SK-N-SH treated with all-trans-retinoic acid at 6 μM for 48 hours (cell line): Measurements from ENCODE around the gene NADSYN1.
"Not testable (repeated sequence)": the region's sequence is repeated elsewhere in the genome, so short reads cannot be mapped to it uniquely, and the experiment has no call there.

Experiments
- ATAC-seq: fragments of 200-7000 bp; cut with Tn5 transposase; 3 replicates; pipeline ENCODE4 v1.9.1; 2020; ENCODE audit warnings: mild to moderate bottlenecking, moderate library complexity
- ARNTL ChIP-seq: fragments of 450-650 bp; formaldehyde crosslinking; IDR thresholded peaks from 2 replicates; pipeline ENCODE4 v1.5.0; 2020; ENCODE audit warnings: low read depth, mild to moderate bottlenecking, moderate library complexity, borderline replicate concordance
- ESRRG ChIP-seq: fragments of 250-450 bp; sonication (Bioruptor Pico); IDR thresholded peaks from 2 replicates; pipeline ENCODE4 v1.6.1; 2021; ENCODE audit warnings: mild to moderate bottlenecking
- GLIS3 ChIP-seq: fragments of 250-450 bp; sonication (Bioruptor Pico); IDR thresholded peaks from 2 replicates; pipeline ENCODE4 v1.5.0; 2020; ENCODE audit warnings: mild to moderate bottlenecking, moderate library complexity
- ISL1 ChIP-seq: fragments of 250-450 bp; sonication (Bioruptor Pico); IDR thresholded peaks from 2 replicates; pipeline ENCODE4 v2.1.2; 2022; ENCODE audit warnings: mild to moderate bottlenecking, moderate library complexity
- OSR1 ChIP-seq: fragments of 250-450 bp; sonication (Bioruptor Pico); IDR thresholded peaks from 2 replicates; pipeline ENCODE4 v1.8.0; 2022; ENCODE audit warnings: moderate library complexity, mild to moderate bottlenecking, inconsistent platforms
- POU6F1 ChIP-seq: fragments of 250-450 bp; sonication (Bioruptor Pico); IDR thresholded peaks from 2 replicates; pipeline ENCODE4 v1.8.0; 2021; ENCODE audit warnings: low read depth, mild to moderate bottlenecking, moderate library complexity, borderline replicate concordance
- PPARA ChIP-seq: fragments of 250-450 bp; sonication (Bioruptor Pico); IDR thresholded peaks from 2 replicates; pipeline ENCODE4 v1.5.0; 2020; ENCODE audit warnings: mild to moderate bottlenecking, borderline replicate concordance
- RARB ChIP-seq: fragments of 250-450 bp; sonication (Bioruptor Pico); IDR thresholded peaks from 2 replicates; pipeline ENCODE4 v1.8.0; 2021; ENCODE audit warnings: mild to moderate bottlenecking, moderate library complexity
- SNAI2 ChIP-seq: fragments of 250-450 bp; sonication (Bioruptor Pico); IDR thresholded peaks from 2 replicates; pipeline ENCODE4 v1.5.0; 2020; ENCODE audit warnings: mild to moderate bottlenecking, moderate library complexity
- TOX ChIP-seq: fragments of 250-450 bp; sonication (Bioruptor Pico); IDR thresholded peaks from 2 replicates; pipeline ENCODE4 v1.8.0; 2021; ENCODE audit warnings: mild to moderate bottlenecking, moderate library complexity, borderline replicate concordance
- TSHZ2 ChIP-seq: fragments of 250-450 bp; sonication (Bioruptor Pico); IDR thresholded peaks from 2 replicates; pipeline ENCODE4 v1.5.0; 2020; ENCODE audit warnings: mild to moderate bottlenecking, moderate library complexity
- ZC3H10 ChIP-seq: fragments of 250-450 bp; sonication (Bioruptor Pico); IDR thresholded peaks from 2 replicates; pipeline ENCODE4 v1.5.1; 2021; ENCODE audit warnings: mild to moderate bottlenecking, moderate library complexity
- ZFP3 ChIP-seq: fragments of 250-450 bp; sonication (Bioruptor Pico); IDR thresholded peaks from 2 replicates; pipeline ENCODE4 v1.5.0; 2020; ENCODE audit warnings: mild to moderate bottlenecking, moderate library complexity
- ZFP30 ChIP-seq: fragments of 450-650 bp; formaldehyde crosslinking; IDR thresholded peaks from 2 replicates; pipeline ENCODE4 v1.5.0; 2022; ENCODE audit warnings: mild to moderate bottlenecking, moderate library complexity
- ZNF565 ChIP-seq: fragments of 450-650 bp; formaldehyde crosslinking; conservative IDR thresholded peaks from 2 replicates; pipeline ENCODE4 v1.5.0; 2020; ENCODE audit warnings: low read depth, mild to moderate bottlenecking, moderate library complexity
- ZNF70 ChIP-seq: fragments of 450-650 bp; formaldehyde crosslinking; IDR thresholded peaks from 2 replicates; pipeline ENCODE4 v1.5.0; 2020; ENCODE audit warnings: mild to moderate bottlenecking, moderate library complexity
- ZNF8 ChIP-seq: fragments of 450-650 bp; formaldehyde crosslinking; IDR thresholded peaks from 2 replicates; pipeline ENCODE4 v1.5.0; 2020; ENCODE audit warnings: mild to moderate bottlenecking, moderate library complexity
- TF ChIP-seq, protein P1 (sequence below): fragments of 250-450 bp; sonication (Bioruptor Pico); IDR thresholded peaks from 2 replicates; pipeline ENCODE4 v1.5.1; 2020; ENCODE audit warnings: low read depth, mild to moderate bottlenecking, moderate library complexity
- TF ChIP-seq, protein P2 (sequence below): fragments of 250-450 bp; sonication (Bioruptor Pico); IDR thresholded peaks from 2 replicates; pipeline ENCODE4 v1.8.0; 2020; ENCODE audit warnings: mild to moderate bottlenecking, moderate library complexity, borderline replicate concordance
- TF ChIP-seq, protein P3 (sequence below): fragments of 250-450 bp; sonication (Bioruptor Pico); IDR thresholded peaks from 2 replicates; pipeline ENCODE4 v1.5.1; 2021; ENCODE audit warnings: mild to moderate bottlenecking, moderate library complexity

The NADSYN1 gene

GRCh38 chr11:71535825-71536224 lies 82.8 kb downstream of the NADSYN1 start:
- no peak for ATAC-seq
- no peak for TF ChIP-seq PPARA (CRISPR knock-in tag)
- TF ChIP-seq ISL1 (CRISPR knock-in tag), result no peak
- no peak for TF ChIP-seq GLIS3 (CRISPR knock-in tag)
- TF ChIP-seq, protein P1, sequence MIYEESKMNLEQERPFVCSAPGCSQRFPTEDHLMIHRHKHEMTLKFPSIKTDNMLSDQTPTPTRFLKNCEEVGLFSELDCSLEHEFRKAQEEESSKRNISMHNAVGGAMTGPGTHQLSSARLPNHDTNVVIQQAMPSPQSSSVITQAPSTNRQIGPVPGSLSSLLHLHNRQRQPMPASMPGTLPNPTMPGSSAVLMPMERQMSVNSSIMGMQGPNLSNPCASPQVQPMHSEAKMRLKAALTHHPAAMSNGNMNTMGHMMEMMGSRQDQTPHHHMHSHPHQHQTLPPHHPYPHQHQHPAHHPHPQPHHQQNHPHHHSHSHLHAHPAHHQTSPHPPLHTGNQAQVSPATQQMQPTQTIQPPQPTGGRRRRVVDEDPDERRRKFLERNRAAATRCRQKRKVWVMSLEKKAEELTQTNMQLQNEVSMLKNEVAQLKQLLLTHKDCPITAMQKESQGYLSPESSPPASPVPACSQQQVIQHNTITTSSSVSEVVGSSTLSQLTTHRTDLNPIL (CRISPR knock-in tag), result no peak
- TF ChIP-seq TSHZ2, result no peak

DNA sequence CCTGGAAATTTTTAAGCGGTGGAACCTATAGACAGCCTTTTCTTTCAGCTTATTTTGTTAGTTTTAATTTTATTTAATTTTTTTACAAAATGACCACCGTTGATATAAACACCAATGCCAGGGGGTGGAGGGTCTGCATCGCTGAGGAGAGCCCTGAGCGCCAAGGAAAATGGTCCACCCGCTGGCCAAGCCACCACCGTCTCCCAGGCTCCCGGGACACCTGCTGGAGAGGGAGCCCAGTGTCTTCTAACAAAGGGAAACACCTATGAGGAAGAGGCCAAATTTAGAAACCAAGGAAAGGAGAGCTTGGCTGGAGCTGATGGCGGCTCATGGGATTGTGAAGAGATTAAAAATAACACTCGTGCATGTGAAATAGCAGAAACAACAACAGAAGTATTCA lies 84.5 kb downstream of the NADSYN1 start:
- TF ChIP-seq ZNF8 (CRISPR knock-in tag) (no peak), OSR1 (no peak)
- TF ChIP-seq, protein P2, sequence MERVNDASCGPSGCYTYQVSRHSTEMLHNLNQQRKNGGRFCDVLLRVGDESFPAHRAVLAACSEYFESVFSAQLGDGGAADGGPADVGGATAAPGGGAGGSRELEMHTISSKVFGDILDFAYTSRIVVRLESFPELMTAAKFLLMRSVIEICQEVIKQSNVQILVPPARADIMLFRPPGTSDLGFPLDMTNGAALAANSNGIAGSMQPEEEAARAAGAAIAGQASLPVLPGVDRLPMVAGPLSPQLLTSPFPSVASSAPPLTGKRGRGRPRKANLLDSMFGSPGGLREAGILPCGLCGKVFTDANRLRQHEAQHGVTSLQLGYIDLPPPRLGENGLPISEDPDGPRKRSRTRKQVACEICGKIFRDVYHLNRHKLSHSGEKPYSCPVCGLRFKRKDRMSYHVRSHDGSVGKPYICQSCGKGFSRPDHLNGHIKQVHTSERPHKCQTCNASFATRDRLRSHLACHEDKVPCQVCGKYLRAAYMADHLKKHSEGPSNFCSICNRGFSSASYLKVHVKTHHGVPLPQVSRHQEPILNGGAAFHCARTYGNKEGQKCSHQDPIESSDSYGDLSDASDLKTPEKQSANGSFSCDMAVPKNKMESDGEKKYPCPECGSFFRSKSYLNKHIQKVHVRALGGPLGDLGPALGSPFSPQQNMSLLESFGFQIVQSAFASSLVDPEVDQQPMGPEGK, result no peak
- TF ChIP-seq, protein P1 (CRISPR knock-in tag), result no peak
- no peak for ATAC-seq

DNA sequence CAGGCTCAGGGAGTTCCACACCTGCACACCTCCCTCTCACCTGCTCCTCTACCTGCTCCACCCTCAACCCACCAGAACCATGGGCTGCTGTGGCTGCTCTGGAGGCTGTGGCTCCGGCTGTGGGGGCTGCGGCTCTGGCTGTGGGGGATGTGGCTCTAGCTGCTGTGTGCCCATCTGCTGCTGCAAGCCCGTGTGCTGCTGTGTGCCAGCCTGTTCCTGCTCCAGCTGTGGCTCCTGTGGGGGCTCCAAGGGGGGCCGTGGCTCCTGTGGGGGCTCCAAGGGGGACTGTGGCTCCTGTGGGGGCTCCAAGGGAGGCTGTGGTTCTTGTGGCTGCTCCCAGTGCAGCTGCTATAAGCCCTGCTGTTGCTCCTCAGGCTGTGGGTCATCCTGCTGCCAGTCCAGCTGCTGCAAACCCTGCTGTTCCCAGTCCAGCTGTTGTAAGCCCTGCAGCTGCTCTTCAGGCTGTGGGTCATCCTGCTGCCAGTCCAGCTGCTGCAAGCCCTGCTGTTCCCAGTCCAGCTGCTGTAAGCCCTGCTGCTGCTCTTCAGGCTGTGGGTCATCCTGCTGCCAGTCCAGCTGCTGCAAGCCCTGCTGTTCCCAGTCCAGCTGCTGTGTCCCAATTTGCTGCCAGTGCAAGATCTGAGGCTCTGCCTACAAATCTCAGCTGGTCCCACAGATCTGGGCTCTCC lies 85.1 kb downstream of the NADSYN1 start, which contains the start of gene KRTAP5-8:
Gene KRTAP5-8, plus strand, starts transcription at position 49 of the 689 bp plus-strand sequence. Its CDS starts 31 bp downstream, at position 80.
- not testable (repeated sequence) for ATAC-seq

- ATAC-seq, result no peak
- TF ChIP-seq, protein P1 (CRISPR knock-in tag), result no peak
- TF ChIP-seq ZFP3 (CRISPR knock-in tag) (no peak), ISL1 (CRISPR knock-in tag) (no peak), RARB (no peak), ZFP30 (no peak), POU6F1 (CRISPR knock-in tag) (no peak), SNAI2 (CRISPR knock-in tag) (no peak), ESRRG (CRISPR knock-in tag) (no peak), PPARA (CRISPR knock-in tag) (no peak), TSHZ2 (no peak), ZNF565 (CRISPR knock-in tag) (no peak), ZNF70 (CRISPR knock-in tag) (no peak), ARNTL (CRISPR knock-in tag) (no peak), TOX (no peak), ZC3H10 (no peak), GLIS3 (CRISPR knock-in tag) (no peak), ZNF8 (CRISPR knock-in tag) (no peak)
- TF ChIP-seq, protein P3, sequence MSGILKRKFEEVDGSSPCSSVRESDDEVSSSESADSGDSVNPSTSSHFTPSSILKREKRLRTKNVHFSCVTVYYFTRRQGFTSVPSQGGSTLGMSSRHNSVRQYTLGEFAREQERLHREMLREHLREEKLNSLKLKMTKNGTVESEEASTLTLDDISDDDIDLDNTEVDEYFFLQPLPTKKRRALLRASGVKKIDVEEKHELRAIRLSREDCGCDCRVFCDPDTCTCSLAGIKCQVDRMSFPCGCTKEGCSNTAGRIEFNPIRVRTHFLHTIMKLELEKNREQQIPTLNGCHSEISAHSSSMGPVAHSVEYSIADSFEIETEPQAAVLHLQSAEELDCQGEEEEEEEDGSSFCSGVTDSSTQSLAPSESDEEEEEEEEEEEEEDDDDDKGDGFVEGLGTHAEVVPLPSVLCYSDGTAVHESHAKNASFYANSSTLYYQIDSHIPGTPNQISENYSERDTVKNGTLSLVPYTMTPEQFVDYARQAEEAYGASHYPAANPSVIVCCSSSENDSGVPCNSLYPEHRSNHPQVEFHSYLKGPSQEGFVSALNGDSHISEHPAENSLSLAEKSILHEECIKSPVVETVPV (CRISPR knock-in tag), result no peak
Observed at GRCh38 chr11:71538666-71538990, 85.6 kb downstream of the NADSYN1 start.
